CD4-positive, CD25-positive, alpha-beta regulatory T cell (primary cell): Measurements from ENCODE around the gene TNKS2. TPM values are rescaled to one million over a fixed set of nuclear protein-coding genes. Genes with fewer than 3 reads are reported as not detected.

ENCODE experiments used
- ATAC-seq, 2 donors: fragments of 150-1000 bp; cut with Tn5 transposase; one replicate each; pipeline ENCODE4 v1.10.0; 2021; ENCODE audit warnings: low read depth in 2 of 2, moderate number of reproducible peaks in 2 of 2, moderate library complexity in 1 of 2
- DNase-seq, 3 donors: peaks; one replicate each; pipeline versions ENCODE4 v3.0.0 to v3.0.0-alpha.2; 2012 to 2022; ENCODE audit warnings: mixed read lengths in 1 of 3
- H3K27ac ChIP-seq: one replicate; pipeline ENCODE4 v1.7.0; 2013; ENCODE audit warnings: mild to moderate bottlenecking, low read length; ENCODE audit not compliant: insufficient read depth, poor library complexity, severe bottlenecking
- H3K27me3 ChIP-seq: one replicate; pipeline ENCODE4 v1.7.0; 2013; ENCODE audit warnings: low read length; ENCODE audit not compliant: control insufficient read depth, insufficient read depth
- H3K36me3 ChIP-seq: one replicate; pipeline ENCODE4 v1.7.0; 2013; ENCODE audit warnings: mild to moderate bottlenecking, low read length, moderate library complexity; ENCODE audit not compliant: control insufficient read depth, insufficient read depth
- H3K4me1 ChIP-seq: 2 replicates; pipeline ENCODE4 v1.7.0; 2013; ENCODE audit warnings: mild to moderate bottlenecking, low read length; ENCODE audit not compliant: insufficient read depth, control insufficient read depth, poor library complexity, severe bottlenecking
- H3K4me3 ChIP-seq: one replicate; pipeline ENCODE4 v1.7.0; 2013; ENCODE audit warnings: low read depth, mild to moderate bottlenecking, low read length, moderate library complexity
- H3K9me3 ChIP-seq, 2 experiments: 1 replicate in 1 of 2; 2 replicates in 1 of 2; pipeline ENCODE4 v1.7.0; 2013; ENCODE audit warnings: low read length in 2 of 2, mild to moderate bottlenecking in 1 of 2, moderate library complexity in 1 of 2; ENCODE audit not compliant: control insufficient read depth in 2 of 2
- H3K27ac Mint-ChIP-seq, 3 donors: one replicate each; pipeline ENCODE4 v1.8.0; 2020 to 2022; ENCODE audit warnings: mild to moderate bottlenecking in 3 of 3, mixed read lengths in 3 of 3, moderate library complexity in 2 of 3
- H3K27me3 Mint-ChIP-seq: one replicate; pipeline ENCODE4 v1.8.0; 2022; ENCODE audit warnings: mild to moderate bottlenecking, mixed read lengths
- H3K36me3 Mint-ChIP-seq: one replicate; pipeline ENCODE4 v1.8.0; 2020; ENCODE audit warnings: mixed read lengths
- H3K4me1 Mint-ChIP-seq, 4 donors: one replicate each; pipeline ENCODE4 v1.8.0; 2020 to 2022; ENCODE audit warnings: mixed read lengths in 4 of 4, mild to moderate bottlenecking in 1 of 4
- H3K4me3 Mint-ChIP-seq, 4 donors: one replicate each; pipeline ENCODE4 v1.8.0; 2020 to 2022; ENCODE audit warnings: mild to moderate bottlenecking in 4 of 4, mixed read lengths in 4 of 4, moderate library complexity in 3 of 4
- H3K9me3 Mint-ChIP-seq, 7 donors: one replicate each; pipeline ENCODE4 v1.8.0; 2020 to 2022; ENCODE audit warnings: mixed read lengths in 7 of 7, mild to moderate bottlenecking in 3 of 7, moderate library complexity in 2 of 7
- polyA plus RNA-seq, 4 donors: library from polyadenylated mRNA; unstranded; fragments of 300-500 nt; fragmentation: Illumina TruSeq; gene quantifications; one replicate each; pipeline ENCODE4 v1.2.3, GENCODE V29; 2021
- total RNA-seq: library from RNA; stranded (reverse); gene quantifications from one replicate; pipeline ENCODE4 v1.2.3, GENCODE V29; 2022

Gene TNKS2
- total and polyA plus RNA-seq, 5 donors from 2014 or later = 21.8 to 48.4 (median 24.3) TPM

DNA sequence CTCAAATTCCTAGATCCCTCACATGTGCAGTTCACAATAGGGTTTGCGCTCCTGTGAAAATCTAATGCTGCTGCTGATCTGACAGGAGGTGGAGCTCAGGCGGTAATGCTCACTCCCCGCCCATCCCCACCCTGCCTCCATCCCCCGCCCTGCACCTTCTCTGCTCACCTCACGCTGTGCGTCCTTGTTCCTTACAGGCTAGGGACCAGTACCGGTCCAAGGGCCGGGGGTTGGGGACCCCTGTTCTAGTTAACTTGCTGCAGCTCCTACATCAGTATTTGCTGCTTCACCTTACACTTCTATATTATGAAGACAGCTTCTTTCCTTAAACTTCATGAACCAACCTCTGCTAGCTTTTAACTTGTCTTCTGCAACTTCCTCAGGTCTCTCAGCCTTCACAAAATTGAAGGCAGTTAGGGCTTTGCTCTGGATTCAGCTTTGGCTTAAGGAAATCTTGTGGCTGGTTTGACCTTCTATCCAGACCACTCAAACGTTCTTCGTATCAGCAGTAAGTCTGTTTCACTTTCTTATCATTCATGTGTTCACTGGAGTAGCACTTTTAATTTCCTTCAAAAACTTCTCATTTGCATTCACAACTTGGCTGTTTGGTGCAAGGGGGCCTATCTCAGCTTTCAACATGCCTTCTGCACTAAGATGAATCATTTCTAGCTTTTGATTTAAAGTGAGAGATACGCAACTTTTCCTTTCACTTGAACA lies 1.7 kb upstream of the TNKS2 start:
- Histone ChIP-seq H3K4me3 (peak overlapping the region; percentile 99), H3K27ac (peak overlapping the region; percentile 89), H3K27me3 (no peaks in the 10 kb centered on the region), H3K36me3 (no peaks in the 10 kb centered on the region), H3K9me3 (no peaks in the 10 kb centered on the region), H3K4me1 (peaks cover 51% of the 10 kb centered on the region)
- H3K27me3 Mint-ChIP-seq = peaks cover 9% of the 10 kb centered on the region
- H3K36me3 Mint-ChIP-seq = peaks cover 4% of the 10 kb centered on the region
- H3K4me1 Mint-ChIP-seq = peaks cover 27 to 55% (median 39%) of the 10 kb centered on the region in 4 donors
- peak overlapping the region; percentile 96 to 98 (median 97) for H3K27ac Mint-ChIP-seq
- peak; percentile 44 to 79 (median 48) for DNase-seq
- peak overlapping the region; percentile 90 to 96 (median 92) for H3K4me3 Mint-ChIP-seq
- no peaks in the 10 kb centered on the region for H3K9me3 Mint-ChIP-seq
- ATAC-seq = peak; percentile 52 to 55

- peak overlapping the region; percentile 90 to 96 (median 92) for H3K4me3 Mint-ChIP-seq
- H3K4me1 ChIP-seq = peaks cover 53% of the 10 kb centered on the region
- no peaks in the 10 kb centered on the region for H3K27me3 ChIP-seq
- peaks cover 10% of the 10 kb centered on the region for H3K36me3 Mint-ChIP-seq
- peaks cover 5% of the 10 kb centered on the region for H3K27me3 Mint-ChIP-seq
- ATAC-seq (no peak), DNase-seq (peak in 1 of 3 donors; percentile 7)
- peak overlapping the region; percentile 99 for H3K4me3 ChIP-seq
- peaks cover 32 to 62% (median 45%) of the 10 kb centered on the region in 4 donors for H3K4me1 Mint-ChIP-seq
- no peaks in the 10 kb centered on the region for H3K9me3 Mint-ChIP-seq
- H3K36me3 ChIP-seq = peaks cover 5% of the 10 kb centered on the region
- no peaks in the 10 kb centered on the region for H3K9me3 ChIP-seq
- peak overlapping the region; percentile 89 for H3K27ac ChIP-seq
- H3K27ac Mint-ChIP-seq = peak overlapping the region; percentile 96 to 98 (median 97)
Observed at GRCh38 chr10:91797048-91797690, 1.1 kb upstream of the TNKS2 start.

- H3K27me3 ChIP-seq = no peaks in the 10 kb centered on the region
- H3K27ac ChIP-seq = peak overlapping the region; percentile 89
- Mint-ChIP-seq H3K4me1 (peaks cover 32 to 80% (median 58%) of the 10 kb centered on the region in 4 donors), H3K36me3 (peaks cover 16% of the 10 kb centered on the region), H3K4me3 (peak overlapping the region; percentile 97 to 99 (median 98)), H3K27me3 (peaks cover 4% of the 10 kb centered on the region), H3K9me3 (no peaks in the 10 kb centered on the region), H3K27ac (peak overlapping the region; percentile 98 to 99 (median 99))
- H3K9me3 ChIP-seq = no peaks in the 10 kb centered on the region
- peaks cover 15% of the 10 kb centered on the region for H3K36me3 ChIP-seq
- peaks cover 58% of the 10 kb centered on the region for H3K4me1 ChIP-seq
- peak; percentile 47 to 72 (median 72) for DNase-seq
- H3K4me3 ChIP-seq = peak overlapping the region; percentile 94
- peak; percentile 60 to 66 for ATAC-seq
Observed at GRCh38 chr10:91798649-91799611, 704 bp downstream of the TNKS2 start.

DNA sequence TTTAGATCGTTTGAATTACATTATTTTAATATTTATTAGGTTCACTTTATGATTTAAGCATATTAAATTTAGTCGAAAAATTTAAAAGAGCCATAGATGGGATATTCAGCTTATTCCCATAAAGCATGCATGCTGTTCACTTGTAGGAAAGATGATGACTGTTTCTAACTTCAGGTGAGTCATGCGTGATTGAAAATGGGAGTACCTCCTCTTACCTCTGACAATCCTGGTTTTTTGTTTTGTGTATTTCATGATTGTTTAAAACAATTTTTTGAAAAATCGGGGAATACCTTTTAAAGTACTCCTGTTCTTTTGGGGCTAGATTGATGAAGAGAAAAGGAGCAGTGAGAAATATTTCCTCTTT lies 1.4 kb downstream of the TNKS2 start:
- ATAC-seq (no peak), DNase-seq (no peak)
- Histone ChIP-seq H3K27ac (peak overlapping the region; percentile 89), H3K4me3 (peak overlapping the region; percentile 94), H3K36me3 (peaks cover 17% of the 10 kb centered on the region), H3K4me1 (peaks cover 59% of the 10 kb centered on the region), H3K9me3 (no peaks in the 10 kb centered on the region), H3K27me3 (no peaks in the 10 kb centered on the region)
- Mint-ChIP-seq H3K27me3 (no peaks in the 10 kb centered on the region), H3K4me3 (peak overlapping the region; percentile 97 to 99 (median 98)), H3K36me3 (peaks cover 20% of the 10 kb centered on the region), H3K4me1 (peaks cover 37 to 86% (median 65%) of the 10 kb centered on the region in 4 donors), H3K9me3 (no peaks in the 10 kb centered on the region), H3K27ac (peak overlapping the region; percentile 38 to 99 (median 98))

GRCh38 chr10:91800182-91800581 lies 2.0 kb downstream of the TNKS2 start:
- H3K27ac ChIP-seq = peak overlapping the region; percentile 89
- Mint-ChIP-seq H3K27me3 (no peaks in the 10 kb centered on the region), H3K4me3 (peak overlapping the region; percentile 97 to 99 (median 98)), H3K4me1 (peaks cover 40 to 89% (median 69%) of the 10 kb centered on the region in 4 donors), H3K9me3 (no peaks in the 10 kb centered on the region), H3K27ac (peak overlapping the region; percentile 38 to 98 (median 80)), H3K36me3 (peaks cover 20% of the 10 kb centered on the region)
- H3K4me3 ChIP-seq = peak overlapping the region; percentile 94
- H3K27me3 ChIP-seq = no peaks in the 10 kb centered on the region
- no peaks in the 10 kb centered on the region for H3K9me3 ChIP-seq
- DNase-seq (no peak), ATAC-seq (no peak)
- peaks cover 23% of the 10 kb centered on the region for H3K36me3 ChIP-seq
- peaks cover 59% of the 10 kb centered on the region for H3K4me1 ChIP-seq

DNA sequence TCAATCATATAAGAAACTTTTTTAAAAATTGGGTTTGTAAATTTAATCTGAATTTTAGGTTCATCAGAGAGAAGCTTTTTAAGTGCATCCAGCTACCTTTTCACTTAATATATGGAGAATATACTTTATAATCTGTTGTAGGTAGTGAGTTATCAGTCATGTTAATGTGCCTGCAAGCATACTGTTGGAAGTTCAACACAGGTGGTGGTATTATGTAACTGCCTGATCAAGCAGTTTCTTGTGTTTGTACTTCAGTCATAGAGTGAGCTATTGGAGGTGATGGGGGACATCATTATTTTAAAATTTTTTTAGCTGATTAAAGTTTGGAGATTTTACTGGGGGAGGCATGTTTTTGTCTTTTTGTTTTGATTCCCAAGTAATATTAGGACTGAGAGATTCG lies 2.5 kb downstream of the TNKS2 start:
- H3K9me3 Mint-ChIP-seq = no peaks in the 10 kb centered on the region
- H3K4me1 ChIP-seq = peaks cover 62% of the 10 kb centered on the region
- H3K36me3 ChIP-seq = peaks cover 28% of the 10 kb centered on the region
- peak overlapping the region in 2 of 3 donors; percentile 38 to 98 for H3K27ac Mint-ChIP-seq
- H3K36me3 Mint-ChIP-seq = peaks cover 20% of the 10 kb centered on the region
- DNase-seq (no peak), ATAC-seq (no peak)
- no peaks in the 10 kb centered on the region for H3K9me3 ChIP-seq
- H3K27me3 ChIP-seq = no peaks in the 10 kb centered on the region
- H3K4me3 ChIP-seq = peak overlapping the region; percentile 94
- no peaks in the 10 kb centered on the region for H3K27me3 Mint-ChIP-seq
- peaks cover 45 to 92% (median 75%) of the 10 kb centered on the region in 4 donors for H3K4me1 Mint-ChIP-seq
- H3K4me3 Mint-ChIP-seq = peak overlapping the region; percentile 97 to 99 (median 98)
- H3K27ac ChIP-seq = no peak overlapping the region

DNA sequence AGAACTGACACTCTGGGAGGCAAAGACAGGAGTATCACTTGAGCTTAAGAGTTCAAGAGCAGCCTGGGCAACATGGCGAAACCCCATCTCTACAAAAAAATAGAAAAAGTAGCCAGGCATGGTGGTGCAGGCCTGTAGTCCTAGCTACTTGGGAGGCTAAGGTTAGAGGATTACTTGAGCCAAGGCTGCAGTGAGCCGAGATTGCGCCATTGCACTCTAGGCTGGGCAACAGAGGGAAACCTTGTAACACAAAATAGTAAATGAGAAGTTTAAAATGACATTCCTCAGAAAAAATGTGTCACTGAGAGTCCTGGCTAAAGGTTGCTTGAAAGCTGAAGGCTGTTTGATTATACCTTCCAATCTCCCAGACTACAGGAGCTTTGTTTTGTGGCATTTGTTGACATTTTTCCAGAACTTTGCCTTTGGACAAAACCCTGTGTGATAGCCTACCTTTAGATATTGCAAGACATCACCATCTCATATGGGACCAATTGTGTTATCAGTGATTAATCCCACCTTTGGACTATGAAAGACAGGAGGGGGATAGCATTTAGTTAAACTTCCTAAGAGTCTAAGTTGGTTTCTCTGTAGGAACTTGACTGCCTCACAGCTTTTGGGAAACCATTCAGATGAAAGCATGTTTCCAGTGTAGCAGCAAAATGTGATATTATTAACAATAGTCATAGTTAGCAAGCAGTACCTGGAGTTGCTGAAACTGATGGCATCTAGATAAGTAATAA lies 5.3 kb downstream of the TNKS2 start:
- Mint-ChIP-seq H3K4me3 (peak overlapping the region; percentile 18 to 84 (median 45)), H3K27ac (no peak overlapping the region), H3K27me3 (no peaks in the 10 kb centered on the region), H3K4me1 (peaks cover 48 to 88% (median 73%) of the 10 kb centered on the region in 4 donors), H3K36me3 (peaks cover 27% of the 10 kb centered on the region), H3K9me3 (no peaks in the 10 kb centered on the region)
- Histone ChIP-seq H3K36me3 (peaks cover 35% of the 10 kb centered on the region), H3K9me3 (no peaks in the 10 kb centered on the region), H3K4me3 (no peak overlapping the region), H3K27ac (no peak overlapping the region), H3K4me1 (peaks cover 40% of the 10 kb centered on the region), H3K27me3 (no peaks in the 10 kb centered on the region)
- DNase-seq (no peak), ATAC-seq (no peak)
